ENCODE data around the gene RNF121.
A peak's percentile ranks its signal among the peaks of the same experiment; 100 is the strongest.

RNF121 gene

DNA sequence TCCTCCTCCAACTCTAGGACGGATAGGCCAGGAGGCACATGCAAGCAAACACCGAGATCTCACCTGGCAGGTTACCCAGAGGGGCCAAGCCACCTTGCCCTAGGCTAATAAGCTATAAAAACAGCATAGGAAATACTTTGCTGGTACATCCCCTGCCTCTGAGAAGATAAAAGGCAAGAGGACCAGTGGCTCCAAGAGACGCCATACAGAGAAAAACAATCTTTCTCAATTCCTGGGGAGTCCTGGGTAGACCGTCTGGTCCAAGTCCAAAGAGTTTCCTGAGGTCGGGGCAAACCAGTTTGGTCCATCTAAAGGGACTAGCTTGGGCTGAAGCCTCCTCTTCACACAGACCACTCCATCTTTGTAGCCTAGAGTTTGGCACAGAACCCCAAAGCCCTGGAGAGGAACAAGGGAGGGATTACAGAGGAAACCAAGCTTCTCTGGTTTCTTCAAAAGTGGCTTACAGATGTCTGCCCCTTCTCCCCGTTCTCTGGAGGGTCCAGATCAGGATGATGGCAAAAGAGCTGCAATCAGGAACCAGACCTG is 111.1 kb downstream of the RNF121 start:
- Histone ChIP-seq H3K4me1 (ENCODE audit: control insufficient read depth, insufficient read depth, low read length) (peaks cover 38% of the 10 kb centered on the region), H3K9me3 (ENCODE audit: control insufficient read depth, insufficient read depth, low read depth, low read length) (no peaks in the 10 kb centered on the region), H3K36me3 (ENCODE audit: control insufficient read depth, insufficient read depth, low read length) (peaks cover 10% of the 10 kb centered on the region; the same call in 1 of the 2 replicates), H3K4me3 (ENCODE audit: low read depth, low read length) (peak overlapping the region; percentile 66), H3K27ac (ENCODE audit: low read depth, low read length) (no peak overlapping the region), H3K27me3 (ENCODE audit: control insufficient read depth, insufficient read depth, low read length) (no peaks in the 10 kb centered on the region), H3K9ac (ENCODE audit: low read length) (peak overlapping the region; percentile 58)

DNA sequence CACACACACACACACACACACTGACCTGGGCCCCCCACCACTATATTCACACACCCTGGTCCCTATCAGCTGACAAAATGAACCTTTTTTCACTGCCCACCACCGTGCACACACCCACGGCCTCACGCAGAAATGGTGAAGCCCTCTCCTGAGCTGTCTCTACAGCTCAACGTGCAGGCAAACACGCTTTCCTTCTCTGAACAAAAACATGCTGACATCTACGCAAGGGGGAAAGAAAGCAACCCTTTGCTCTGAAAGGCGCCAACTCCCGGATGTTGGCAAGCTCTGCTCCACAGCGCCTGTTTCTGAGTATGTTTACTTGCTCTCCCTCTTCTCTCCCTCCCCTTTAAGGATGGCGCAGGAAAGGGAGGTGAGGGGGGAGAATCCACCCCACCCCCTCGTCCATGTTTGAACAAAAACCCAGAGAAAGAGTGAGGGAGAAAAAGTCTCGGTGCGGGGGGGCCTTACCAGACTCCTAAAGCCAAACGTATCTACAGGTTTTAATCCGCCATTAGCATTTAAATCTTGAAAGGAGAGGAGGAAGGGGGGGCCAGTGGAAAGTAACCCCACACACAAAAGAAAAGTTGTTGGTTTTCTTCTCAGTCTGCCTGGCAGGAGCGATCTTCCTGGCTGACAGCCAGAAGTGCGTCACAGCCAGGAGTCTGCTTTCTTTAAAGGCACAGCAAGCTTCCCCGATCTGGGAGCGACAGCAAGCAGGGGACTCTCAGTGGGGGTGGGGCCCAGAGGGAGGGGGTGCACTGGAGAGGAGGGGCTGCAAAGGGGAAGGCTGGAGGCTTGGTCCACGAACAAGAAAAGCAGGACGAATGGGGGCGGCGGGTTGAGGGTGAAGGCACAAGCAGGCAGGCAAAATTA is 111.9 kb downstream of the RNF121 start:
- Histone ChIP-seq H3K4me3 (ENCODE audit: low read depth, low read length) (peak overlapping the region; percentile 66), H3K27me3 (ENCODE audit: control insufficient read depth, insufficient read depth, low read length) (no peaks in the 10 kb centered on the region), H3K36me3 (ENCODE audit: control insufficient read depth, insufficient read depth, low read length) (peaks cover 4% of the 10 kb centered on the region; the same call in 1 of the 2 replicates), H3K4me1 (ENCODE audit: control insufficient read depth, insufficient read depth, low read length) (peaks cover 38% of the 10 kb centered on the region), H3K27ac (ENCODE audit: low read depth, low read length) (peak overlapping the region; percentile 67), H3K9me3 (ENCODE audit: control insufficient read depth, insufficient read depth, low read depth, low read length) (no peaks in the 10 kb centered on the region), H3K9ac (ENCODE audit: low read length) (peak overlapping the region; percentile 58)

DNA sequence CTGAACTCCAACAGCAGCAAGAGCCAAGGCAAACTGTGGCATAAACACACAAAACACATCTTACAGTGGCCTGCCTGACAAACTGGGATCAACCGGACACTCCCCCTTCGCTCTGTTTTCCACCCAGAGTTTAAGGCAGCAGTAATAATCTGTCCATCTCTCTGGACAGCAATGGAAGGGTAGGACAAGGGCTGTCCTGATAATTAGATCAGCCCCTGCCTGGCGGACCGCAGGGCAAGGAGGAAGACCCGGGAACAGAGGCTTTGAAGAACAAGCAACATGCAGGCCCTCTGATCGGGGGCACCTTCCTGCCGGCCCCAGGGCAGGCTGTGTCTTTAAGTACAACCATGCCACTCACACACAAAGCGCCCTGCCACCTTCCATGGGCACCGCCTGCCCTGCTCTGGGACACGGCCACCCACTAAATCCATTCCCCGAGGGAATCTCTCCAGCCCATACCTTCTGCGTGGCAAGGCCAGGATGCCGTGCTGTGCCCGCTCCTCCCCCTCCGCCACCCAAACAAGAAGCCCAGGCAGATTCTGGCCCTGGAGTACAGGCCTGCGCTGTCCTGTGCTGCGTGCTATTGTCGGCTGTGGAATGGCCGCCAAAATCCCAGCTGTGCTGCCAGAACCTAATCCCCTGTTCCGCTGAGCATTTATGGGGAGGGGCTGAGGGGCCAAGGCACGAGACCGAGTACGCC is 112.7 kb downstream of the RNF121 start:
- H3K9ac ChIP-seq (ENCODE audit: low read length), result peak overlapping the region; percentile 58
- peak overlapping the region; percentile 66 for H3K4me3 ChIP-seq (ENCODE audit: low read depth, low read length)
- H3K4me1 ChIP-seq (ENCODE audit: control insufficient read depth, insufficient read depth, low read length), result peaks cover 38% of the 10 kb centered on the region
- H3K27me3 ChIP-seq (ENCODE audit: control insufficient read depth, insufficient read depth, low read length), result no peaks in the 10 kb centered on the region
- no peaks in the 10 kb centered on the region for H3K36me3 ChIP-seq (ENCODE audit: control insufficient read depth, insufficient read depth, low read length)
- H3K27ac ChIP-seq (ENCODE audit: low read depth, low read length), result peak overlapping the region; percentile 67
- H3K9me3 ChIP-seq (ENCODE audit: control insufficient read depth, insufficient read depth, low read depth, low read length), result no peaks in the 10 kb centered on the region

DNA sequence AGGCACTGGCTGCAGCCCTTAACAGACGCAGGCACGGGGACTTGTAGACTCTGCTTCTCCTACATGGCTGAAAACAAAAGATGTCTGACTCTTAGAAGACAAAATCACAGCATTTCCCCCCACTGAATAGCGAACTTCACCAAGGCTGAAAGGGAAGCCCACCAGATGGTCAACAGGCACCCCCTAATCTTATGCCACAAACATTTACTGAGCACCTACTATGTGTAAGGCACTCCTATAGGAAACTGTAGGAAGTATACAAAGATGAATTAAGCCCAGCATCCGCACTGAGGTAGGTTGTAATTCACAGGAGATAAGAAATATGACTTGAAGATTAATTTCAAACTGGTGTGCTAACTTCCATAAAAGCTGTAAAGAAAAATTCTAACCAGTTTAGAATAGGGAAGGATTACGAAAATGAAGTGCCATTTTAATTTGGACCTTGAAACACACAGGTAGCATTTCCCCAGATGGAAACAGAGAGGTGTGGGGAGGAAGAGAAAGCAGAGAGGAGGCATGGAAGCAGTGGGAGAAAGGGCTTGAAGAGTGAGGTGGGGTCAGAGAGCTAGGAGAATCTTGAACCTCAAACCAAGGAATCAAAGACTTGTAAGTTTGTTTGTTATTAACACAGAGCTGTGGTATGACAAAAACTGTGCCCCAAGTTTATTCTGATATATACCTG is 113.4 kb downstream of the RNF121 start:
- Histone ChIP-seq H3K4me3 (ENCODE audit: low read depth, low read length) (peak overlapping the region; percentile 66), H3K9me3 (ENCODE audit: control insufficient read depth, insufficient read depth, low read depth, low read length) (no peaks in the 10 kb centered on the region), H3K27me3 (ENCODE audit: control insufficient read depth, insufficient read depth, low read length) (no peaks in the 10 kb centered on the region), H3K36me3 (ENCODE audit: control insufficient read depth, insufficient read depth, low read length) (no peaks in the 10 kb centered on the region), H3K9ac (ENCODE audit: low read length) (peak overlapping the region; percentile 58), H3K4me1 (ENCODE audit: control insufficient read depth, insufficient read depth, low read length) (peaks cover 38% of the 10 kb centered on the region), H3K27ac (ENCODE audit: low read depth, low read length) (peak overlapping the region; percentile 67; the same call in 1 of the 2 replicates)

DNA sequence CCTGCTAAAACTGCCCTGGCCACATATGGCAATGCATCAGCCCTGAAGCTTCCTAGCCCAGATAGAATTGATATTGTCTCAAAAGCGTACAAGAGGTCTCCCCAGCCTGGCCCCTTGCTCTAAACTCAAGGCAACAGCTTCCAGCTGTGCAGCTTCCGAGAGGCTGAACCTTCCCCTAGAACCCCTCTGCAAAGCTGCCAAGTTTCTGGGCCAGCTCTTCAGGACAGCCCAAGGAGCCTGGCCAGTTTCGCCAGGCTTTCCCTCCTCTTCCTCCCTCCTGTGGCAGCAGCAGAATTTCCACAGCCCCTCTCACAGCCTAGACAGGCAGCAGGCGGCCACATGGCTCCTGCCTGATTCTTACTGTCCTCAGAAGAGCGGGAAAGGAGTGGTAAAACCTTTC is 117.0 kb downstream of the RNF121 start:
- no peaks in the 10 kb centered on the region for H3K27me3 ChIP-seq (ENCODE audit: control insufficient read depth, insufficient read depth, low read length)
- H3K36me3 ChIP-seq (ENCODE audit: control insufficient read depth, insufficient read depth, low read length), result no peaks in the 10 kb centered on the region
- no peak overlapping the region for H3K9ac ChIP-seq (ENCODE audit: low read length)
- no peak overlapping the region for H3K4me3 ChIP-seq (ENCODE audit: low read depth, low read length)
- no peak overlapping the region for H3K27ac ChIP-seq (ENCODE audit: low read depth, low read length)
- peaks cover 23% of the 10 kb centered on the region for H3K4me1 ChIP-seq (ENCODE audit: control insufficient read depth, insufficient read depth, low read length)
- no peaks in the 10 kb centered on the region for H3K9me3 ChIP-seq (ENCODE audit: control insufficient read depth, insufficient read depth, low read depth, low read length)
